Stimulated activated CD4-positive, alpha-beta T cell treated with anti-CD3 and anti-CD28 coated beads, Interleukin-4, amount 100 ng/mL, for 1 hour (primary cell): ENCODE data around the gene GRID2.
"Not testable (repeated sequence)": the region's sequence is repeated elsewhere in the genome, so short reads cannot be mapped to it uniquely, and the experiment has no call there.

Experiments used
- DNase-seq: peaks from one replicate; pipeline ENCODE4 v3.0.0-alpha.2; 2020

The GRID2 gene

GRCh38 chr4:92303621-92304027, at the start of gene GRID2:
Gene GRID2 (plus strand): TSS chr4:92303966.
- DNase-seq, result no peak

- DNase-seq, result no peak
Observed at GRCh38 chr4:92253986-92254671, 49.6 kb upstream of the GRID2 start.

GRCh38 chr4:92254767-92255442, 48.9 kb upstream of the GRID2 start:
- no peak for DNase-seq

GRCh38 chr4:92255920-92256244, 47.9 kb upstream of the GRID2 start:
- DNase-seq, result no peak

- no peak for DNase-seq
Observed at GRCh38 chr4:92257931-92258857, 45.6 kb upstream of the GRID2 start.

- no peak for DNase-seq
Observed at GRCh38 chr4:92261256-92261655, 42.5 kb upstream of the GRID2 start.

GRCh38 chr4:92262371-92262770, 41.4 kb upstream of the GRID2 start:
- DNase-seq, result no peak

GRCh38 chr4:92263010-92263409, 40.8 kb upstream of the GRID2 start:
- DNase-seq, result no peak

GRCh38 chr4:92263575-92263974, 40.2 kb upstream of the GRID2 start:
- DNase-seq, result no peak

GRCh38 chr4:92264163-92264562, 39.6 kb upstream of the GRID2 start:
- DNase-seq, result no peak

GRCh38 chr4:92265021-92265420, 38.7 kb upstream of the GRID2 start:
- no peak for DNase-seq

GRCh38 chr4:92265798-92266197, 38.0 kb upstream of the GRID2 start:
- no peak for DNase-seq

- DNase-seq, result no peak
Observed at GRCh38 chr4:92266521-92266920, 37.2 kb upstream of the GRID2 start.

- no peak for DNase-seq
Observed at GRCh38 chr4:92268642-92269041, 35.1 kb upstream of the GRID2 start.

GRCh38 chr4:92270908-92271307, 32.9 kb upstream of the GRID2 start:
- no peak for DNase-seq

GRCh38 chr4:92271551-92271950, 32.2 kb upstream of the GRID2 start:
- DNase-seq, result not testable (repeated sequence)

GRCh38 chr4:92277057-92277881, 26.5 kb upstream of the GRID2 start:
- not testable (repeated sequence) for DNase-seq

- DNase-seq, result no peak
Observed at GRCh38 chr4:92279296-92279695, 24.5 kb upstream of the GRID2 start.

GRCh38 chr4:92299152-92299551, 4.6 kb upstream of the GRID2 start:
- DNase-seq, result no peak

GRCh38 chr4:92304121-92304520, 355 bp downstream of the GRID2 start:
- DNase-seq, result no peak

- no peak for DNase-seq
Observed at GRCh38 chr4:92304606-92305005, 840 bp downstream of the GRID2 start.

GRCh38 chr4:92305148-92305877, 1.5 kb downstream of the GRID2 start:
- no peak for DNase-seq
